IPS-20b (cell line): Measurements from ENCODE around the gene ZDHHC14.

Experiments used
- H3K27ac ChIP-seq: one replicate; pipeline ENCODE4 v1.5.1; 2013; ENCODE audit warnings: low read length
- H3K27me3 ChIP-seq: 2 replicates; pipeline ENCODE4 v1.6.1; 2013; ENCODE audit warnings: mild to moderate bottlenecking, low read length, inconsistent platforms; ENCODE audit not compliant: insufficient read depth
- H3K36me3 ChIP-seq: 2 replicates; pipeline ENCODE4 v1.6.1; 2013; ENCODE audit warnings: low read depth, mild to moderate bottlenecking, inconsistent platforms, low read length, moderate library complexity; ENCODE audit not compliant: insufficient read depth
- H3K4me1 ChIP-seq: 2 replicates; pipeline ENCODE4 v1.6.1; 2013; ENCODE audit warnings: mild to moderate bottlenecking, control low read depth, inconsistent platforms, low read length, moderate library complexity; ENCODE audit not compliant: insufficient read depth
- H3K4me3 ChIP-seq: 2 replicates; pipeline ENCODE4 v1.5.1; 2013; ENCODE audit warnings: mild to moderate bottlenecking, low read length, inconsistent platforms
- H3K9ac ChIP-seq: 2 replicates; pipeline ENCODE4 v1.6.1; 2013; ENCODE audit warnings: low read depth, mild to moderate bottlenecking, inconsistent platforms, low read length, moderate library complexity
- H3K9me3 ChIP-seq: 2 replicates; pipeline ENCODE4 v1.6.1; 2013; ENCODE audit warnings: mild to moderate bottlenecking, low read depth, low read length, inconsistent platforms; ENCODE audit not compliant: insufficient read depth

Gene ZDHHC14

GRCh38 chr6:157517601-157518359 is 136.8 kb downstream of the ZDHHC14 start:
- Histone ChIP-seq H3K36me3 (no peaks in the 10 kb centered on the region), H3K4me1 (peaks cover 4% of the 10 kb centered on the region; the same call in 1 of the 2 replicates), H3K4me3 (no peak overlapping the region), H3K9ac (no peak overlapping the region), H3K27me3 (no peaks in the 10 kb centered on the region), H3K9me3 (no peaks in the 10 kb centered on the region), H3K27ac (no peak overlapping the region)

- no peaks in the 10 kb centered on the region for H3K9me3 ChIP-seq
- peaks cover 4% of the 10 kb centered on the region; the same call in 1 of the 2 replicates for H3K4me1 ChIP-seq
- no peaks in the 10 kb centered on the region for H3K36me3 ChIP-seq
- H3K4me3 ChIP-seq = no peak overlapping the region
- H3K9ac ChIP-seq = no peak overlapping the region
- H3K27ac ChIP-seq = no peak overlapping the region
- H3K27me3 ChIP-seq = no peaks in the 10 kb centered on the region
Observed at GRCh38 chr6:157518397-157519250, 137.6 kb downstream of the ZDHHC14 start.

GRCh38 chr6:157519255-157520116 is 138.5 kb downstream of the ZDHHC14 start:
- H3K4me1 ChIP-seq = peaks cover 4% of the 10 kb centered on the region; the same call in 1 of the 2 replicates
- no peak overlapping the region for H3K27ac ChIP-seq
- no peaks in the 10 kb centered on the region for H3K9me3 ChIP-seq
- H3K9ac ChIP-seq = no peak overlapping the region
- no peaks in the 10 kb centered on the region for H3K27me3 ChIP-seq
- no peak overlapping the region for H3K4me3 ChIP-seq
- no peaks in the 10 kb centered on the region for H3K36me3 ChIP-seq

GRCh38 chr6:157520117-157520406 is 139.1 kb downstream of the ZDHHC14 start:
- Histone ChIP-seq H3K27ac (no peak overlapping the region), H3K36me3 (no peaks in the 10 kb centered on the region), H3K9me3 (no peaks in the 10 kb centered on the region), H3K9ac (no peak overlapping the region), H3K4me1 (peaks cover 4% of the 10 kb centered on the region; the same call in 1 of the 2 replicates), H3K4me3 (no peak overlapping the region), H3K27me3 (no peaks in the 10 kb centered on the region)

DNA sequence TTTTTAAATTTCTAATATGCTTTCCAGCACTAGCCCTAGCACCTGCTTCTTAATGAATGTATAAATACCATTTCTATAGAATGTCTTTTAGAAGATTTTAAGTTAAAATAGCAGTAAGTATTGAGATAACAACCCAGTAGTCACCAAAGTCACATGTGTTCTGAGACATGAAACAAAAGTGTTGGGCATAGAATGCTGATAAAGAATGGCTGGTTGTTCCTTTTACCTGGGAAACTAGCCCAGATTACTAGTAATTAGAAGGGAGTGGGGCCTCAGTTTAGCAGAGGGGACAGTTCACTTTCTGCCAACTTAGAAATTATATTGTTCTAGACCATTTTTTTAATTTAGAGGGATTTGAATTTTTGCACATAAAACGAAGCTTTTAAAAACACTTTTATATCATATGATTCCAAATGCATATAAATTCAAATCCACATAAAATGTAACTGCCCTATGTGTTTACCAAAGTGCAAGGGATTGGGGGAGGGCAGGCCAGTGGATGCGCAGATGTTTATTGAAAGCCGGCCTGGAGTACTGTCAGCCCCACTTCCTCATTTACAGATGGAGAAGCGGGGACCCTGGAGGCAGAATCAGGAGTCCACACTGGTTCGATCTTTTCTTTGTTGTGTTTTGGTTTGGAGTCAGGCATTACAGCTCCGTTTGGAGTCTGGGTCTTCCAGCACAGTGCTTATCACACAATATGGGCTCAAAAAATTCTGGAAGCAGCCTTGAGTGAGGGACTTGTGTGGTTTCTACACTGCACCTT is 139.8 kb downstream of the ZDHHC14 start:
- Histone ChIP-seq H3K27ac (no peak overlapping the region), H3K4me1 (peaks cover 4% of the 10 kb centered on the region; the same call in 1 of the 2 replicates), H3K4me3 (no peak overlapping the region), H3K27me3 (no peaks in the 10 kb centered on the region), H3K9ac (no peak overlapping the region), H3K9me3 (no peaks in the 10 kb centered on the region), H3K36me3 (no peaks in the 10 kb centered on the region)

DNA sequence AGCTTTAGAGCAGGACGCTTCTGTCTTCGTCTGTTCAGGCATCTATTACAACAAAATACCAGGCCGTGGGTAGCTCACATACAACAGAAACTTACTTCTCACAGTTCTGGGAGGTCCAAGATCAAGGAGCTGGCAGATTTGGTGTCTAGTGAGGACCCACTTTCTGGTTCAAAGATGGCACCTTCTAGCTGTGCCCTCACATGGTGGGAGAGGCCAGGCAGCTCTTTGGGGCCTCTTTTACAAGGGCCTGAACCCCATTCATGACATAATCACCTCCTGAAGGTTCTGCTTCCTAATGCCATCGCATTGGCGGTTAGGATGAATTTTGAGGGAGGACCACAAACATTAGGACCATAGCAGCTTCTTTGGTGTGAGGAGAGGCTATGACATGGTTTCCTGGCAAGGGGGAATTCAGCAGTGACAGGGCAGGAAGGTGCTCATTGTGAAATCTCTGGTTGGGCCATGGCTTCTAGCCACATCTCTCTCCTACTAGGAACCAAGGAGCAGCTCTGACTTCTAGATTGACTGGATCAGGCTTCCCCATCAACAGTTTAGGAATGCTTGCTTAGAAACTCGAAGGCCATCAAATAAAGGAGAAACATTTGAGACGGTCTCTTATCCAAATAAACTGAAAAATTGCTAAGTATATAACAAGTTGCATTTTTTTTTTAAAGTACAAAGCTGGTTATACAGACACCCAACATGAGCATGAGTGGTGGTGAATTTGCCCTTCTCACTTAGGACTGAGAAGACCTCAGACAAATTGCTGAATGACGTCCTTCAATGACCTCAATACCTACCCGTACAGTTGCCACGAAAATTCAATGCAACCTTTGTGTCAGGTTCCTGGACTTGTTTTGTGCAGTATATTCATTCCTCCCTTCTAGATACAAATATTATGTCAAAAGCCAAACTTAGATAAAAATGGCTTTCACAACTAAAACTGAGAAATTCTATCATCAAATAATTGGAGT is 140.7 kb downstream of the ZDHHC14 start:
- H3K4me1 ChIP-seq = peaks cover 4% of the 10 kb centered on the region; the same call in 1 of the 2 replicates
- no peaks in the 10 kb centered on the region for H3K36me3 ChIP-seq
- no peak overlapping the region for H3K4me3 ChIP-seq
- no peak overlapping the region for H3K27ac ChIP-seq
- H3K27me3 ChIP-seq = no peaks in the 10 kb centered on the region
- no peak overlapping the region for H3K9ac ChIP-seq
- H3K9me3 ChIP-seq = no peaks in the 10 kb centered on the region

DNA sequence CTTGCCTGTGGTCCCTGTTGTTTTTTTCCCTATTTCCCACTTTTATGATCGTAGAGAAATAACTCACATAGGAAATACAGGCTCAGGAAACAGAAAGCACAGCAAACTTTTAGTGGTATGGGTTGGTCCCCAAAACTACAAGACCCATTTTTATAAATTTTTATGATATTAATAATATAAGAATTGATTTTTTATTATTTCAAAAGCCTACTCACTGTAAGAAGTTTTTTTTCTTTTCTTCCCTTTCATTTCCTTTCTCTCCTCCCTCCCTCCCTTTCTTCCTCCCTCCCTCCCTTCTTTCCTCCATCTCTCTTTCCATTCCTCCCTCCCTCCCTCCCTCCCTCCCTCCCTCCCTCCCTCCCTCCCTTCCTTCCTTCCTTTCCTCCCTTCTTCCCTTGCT is 141.5 kb downstream of the ZDHHC14 start:
- H3K36me3 ChIP-seq = no peaks in the 10 kb centered on the region
- H3K27ac ChIP-seq = no peak overlapping the region
- H3K9me3 ChIP-seq = no peaks in the 10 kb centered on the region
- H3K9ac ChIP-seq = no peak overlapping the region
- H3K4me3 ChIP-seq = no peak overlapping the region
- peaks cover 4% of the 10 kb centered on the region; the same call in 1 of the 2 replicates for H3K4me1 ChIP-seq
- no peaks in the 10 kb centered on the region for H3K27me3 ChIP-seq

DNA sequence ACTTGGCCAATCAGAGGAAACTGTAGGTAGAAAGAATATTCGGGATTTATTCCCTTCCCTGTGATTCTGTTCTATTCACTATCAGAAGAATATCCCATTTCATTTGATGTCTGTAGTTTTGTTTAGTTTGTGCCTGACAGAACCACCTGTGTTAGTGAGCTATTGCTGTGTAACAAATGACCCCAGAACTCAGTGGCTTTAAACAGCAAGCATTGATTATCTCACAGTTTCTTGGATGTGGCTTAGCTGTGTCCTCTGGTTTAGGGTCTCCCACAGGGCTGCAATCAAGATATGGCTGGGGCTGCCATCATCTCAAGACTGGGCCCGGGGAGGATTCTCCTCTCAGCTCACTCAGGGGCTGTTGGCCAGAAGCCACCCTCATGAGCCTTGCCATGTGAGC is 143.7 kb downstream of the ZDHHC14 start:
- H3K4me3 ChIP-seq = no peak overlapping the region
- H3K36me3 ChIP-seq = no peaks in the 10 kb centered on the region
- no peaks in the 10 kb centered on the region for H3K27me3 ChIP-seq
- H3K27ac ChIP-seq = no peak overlapping the region
- H3K4me1 ChIP-seq = no peaks in the 10 kb centered on the region
- no peak overlapping the region for H3K9ac ChIP-seq
- no peaks in the 10 kb centered on the region for H3K9me3 ChIP-seq

GRCh38 chr6:157525292-157525889 is 144.4 kb downstream of the ZDHHC14 start:
- H3K4me1 ChIP-seq = peaks cover under 1% of the 10 kb centered on the region; the same call in 1 of the 2 replicates
- no peak overlapping the region for H3K9ac ChIP-seq
- no peak overlapping the region for H3K4me3 ChIP-seq
- no peaks in the 10 kb centered on the region for H3K36me3 ChIP-seq
- H3K27ac ChIP-seq = no peak overlapping the region
- no peaks in the 10 kb centered on the region for H3K27me3 ChIP-seq
- H3K9me3 ChIP-seq = no peaks in the 10 kb centered on the region

- no peaks in the 10 kb centered on the region for H3K9me3 ChIP-seq
- H3K27ac ChIP-seq = no peak overlapping the region
- peaks cover 6% of the 10 kb centered on the region; the same call in 1 of the 2 replicates for H3K4me1 ChIP-seq
- no peaks in the 10 kb centered on the region for H3K27me3 ChIP-seq
- H3K9ac ChIP-seq = no peak overlapping the region
- no peaks in the 10 kb centered on the region for H3K36me3 ChIP-seq
- H3K4me3 ChIP-seq = no peak overlapping the region
Observed at GRCh38 chr6:157525918-157526425, 145.0 kb downstream of the ZDHHC14 start.
